IMR-90 (cell line): ENCODE results near the gene NUP153. TPM values are rescaled to one million over a fixed set of nuclear protein-coding genes. Genes with fewer than 3 reads are reported as not detected.

Experiments used
- ATAC-seq: fragments of 200-7000 bp; cut with Tn5 transposase; 2 replicates; pipeline ENCODE4 v1.9.1; 2020; ENCODE audit warnings: low read depth, mild to moderate bottlenecking, moderate library complexity
- BruUV-seq: library from RNA; stranded (reverse); fragments of 400-500 nt; replicated peaks from 2 replicates; lab custom pipeline; 2021; lab: Mats Ljungman, UMichigan
- CTCF ChIA-PET: fragments of 300-600 bp; formaldehyde crosslinking; extraction: SDS; loops from one replicate; lab custom pipeline; 2021; ENCODE audit warnings: antibody characterized with exemption; lab: Yijun Ruan, JAX
- POLR2A ChIA-PET: fragments of 300-600 bp; sonication (Branson Sonifier 250); formaldehyde crosslinking; loops from one replicate; lab custom pipeline; 2022; ENCODE audit warnings: antibody characterized with exemption; ENCODE audit not compliant: unreplicated experiment; lab: Charles Lee
- DNase-seq: peaks from one replicate; pipeline ENCODE4 v3.0.0; 2013
- H2AFZ ChIP-seq: replicated peaks from 2 replicates; pipeline ENCODE3; 2013; ENCODE audit warnings: low read length, mild to moderate bottlenecking; ENCODE audit not compliant: poor library complexity
- H2AK5ac ChIP-seq: 2 replicates; pipeline ENCODE4 v1.6.1; 2013; ENCODE audit warnings: low read depth, low read length, inconsistent platforms
- H2AK9ac ChIP-seq: replicated peaks from 2 replicates; pipeline ENCODE3; 2013; ENCODE audit warnings: mild to moderate bottlenecking, low read depth, low read length, moderate library complexity; ENCODE audit not compliant: poor library complexity
- H2BK120ac ChIP-seq: 2 replicates; pipeline ENCODE4 v1.6.1; 2013; ENCODE audit warnings: low read depth, low read length, inconsistent platforms
- H2BK15ac ChIP-seq: 3 replicates; pipeline ENCODE4 v1.6.1; 2013; ENCODE audit warnings: low read depth, low read length, inconsistent platforms
- H2BK20ac ChIP-seq: 2 replicates; pipeline ENCODE4 v1.6.1; 2013; ENCODE audit warnings: low read depth, mild to moderate bottlenecking, inconsistent platforms, low read length, moderate library complexity
- H2BK5ac ChIP-seq: 2 replicates; pipeline ENCODE4 v1.6.1; 2013; ENCODE audit warnings: mild to moderate bottlenecking, low read depth, low read length, inconsistent platforms; ENCODE audit not compliant: poor library complexity, severe bottlenecking
- H3K14ac ChIP-seq: replicated peaks from 2 replicates; pipeline ENCODE4 v1.6.1; 2013; ENCODE audit warnings: low read depth, low read length, inconsistent platforms
- H3K18ac ChIP-seq: 2 replicates; pipeline ENCODE4 v1.6.1; 2013; ENCODE audit warnings: low read depth, low read length, control low read depth
- H3K23ac ChIP-seq: 2 replicates; pipeline ENCODE4 v1.6.1; 2013; ENCODE audit warnings: low read depth, low read length, inconsistent platforms
- H3K27ac ChIP-seq: 2 replicates; pipeline ENCODE4 v1.5.1; 2013; ENCODE audit warnings: mild to moderate bottlenecking, control low read depth, low read length; ENCODE audit not compliant: insufficient read depth
- H3K27me3 ChIP-seq: 2 replicates; pipeline ENCODE4 v1.6.1; 2013; ENCODE audit warnings: low read length; ENCODE audit not compliant: control insufficient read depth, insufficient read depth
- H3K36me3 ChIP-seq: 2 replicates; pipeline ENCODE4 v1.6.1; 2013; ENCODE audit warnings: low read length, mixed read lengths; ENCODE audit not compliant: control insufficient read depth, insufficient read depth
- H3K4ac ChIP-seq: 2 replicates; pipeline ENCODE4 v1.6.1; 2013; ENCODE audit warnings: low read depth, low read length, inconsistent platforms
- H3K4me1 ChIP-seq: 2 replicates; pipeline ENCODE4 v1.6.1; 2013; ENCODE audit warnings: low read length, mixed read lengths; ENCODE audit not compliant: control insufficient read depth, insufficient read depth
- H3K4me2 ChIP-seq: 2 replicates; pipeline ENCODE4 v1.6.1; 2013; ENCODE audit warnings: low read depth, mild to moderate bottlenecking, control low read depth, low read length, moderate library complexity
- H3K4me3 ChIP-seq: 2 replicates; pipeline ENCODE4 v1.5.1; 2013; ENCODE audit warnings: low read depth, mild to moderate bottlenecking, control low read depth, low read length, moderate library complexity; ENCODE audit not compliant: insufficient read depth
- H3K56ac ChIP-seq: 2 replicates; pipeline ENCODE4 v1.6.1; 2013; ENCODE audit warnings: low read length, inconsistent platforms; ENCODE audit not compliant: insufficient read depth; ENCODE audit errors: extremely low read depth
- H3K79me1 ChIP-seq, 2 experiments: 2 replicates each; pipeline ENCODE4 v1.6.1; 2013; ENCODE audit warnings: low read length in 2 of 2, inconsistent platforms in 1 of 2, low read depth in 1 of 2
- H3K9ac ChIP-seq: 2 replicates; pipeline ENCODE4 v1.6.1; 2013; ENCODE audit warnings: low read depth, low read length, control low read depth
- H3K9me1 ChIP-seq: 2 replicates; pipeline ENCODE4 v1.6.1; 2013; ENCODE audit warnings: low read length, inconsistent platforms; ENCODE audit not compliant: insufficient read depth
- H3K9me3 ChIP-seq: 2 replicates; pipeline ENCODE4 v1.6.1; 2013; ENCODE audit warnings: low read length; ENCODE audit not compliant: control insufficient read depth, insufficient read depth
- H4K20me1 ChIP-seq: 2 replicates; pipeline ENCODE4 v1.6.1; 2013; ENCODE audit warnings: low read length, inconsistent platforms; ENCODE audit not compliant: insufficient read depth
- H4K5ac ChIP-seq: 2 replicates; pipeline ENCODE4 v1.6.1; 2013; ENCODE audit warnings: mild to moderate bottlenecking, low read depth, low read length, control low read depth
- H4K8ac ChIP-seq, 2 experiments: 2 replicates each; pipeline ENCODE4 v1.6.1; 2013; ENCODE audit warnings: low read depth in 2 of 2, low read length in 2 of 2, control low read depth in 1 of 2, inconsistent platforms in 1 of 2
- H4K91ac ChIP-seq: 2 replicates; pipeline ENCODE4 v1.6.1; 2013; ENCODE audit warnings: low read depth, low read length, inconsistent platforms; ENCODE audit not compliant: insufficient read depth
- BHLHE40 ChIP-seq: fragments of 150-350 bp; IDR thresholded peaks from 2 replicates; pipeline ENCODE4 v1.6.1; 2016; ENCODE audit warnings: mild to moderate bottlenecking, low read depth, low read length
- CEBPB ChIP-seq: IDR thresholded peaks from 2 replicates; pipeline ENCODE4 v1.6.1; 2012; ENCODE audit warnings: low read depth, low read length, improper control_type of control experiment
- CHD1 ChIP-seq: IDR thresholded peaks from 2 replicates; pipeline ENCODE4 v1.6.1; 2012; ENCODE audit warnings: low read depth, low read length, improper control_type of control experiment
- CTCF ChIP-seq: conservative IDR thresholded peaks from 2 replicates; pipeline ENCODE4 v1.5.1; 2012; ENCODE audit warnings: mild to moderate bottlenecking, low read depth, low read length, improper control_type of control experiment
- ELK1 ChIP-seq: fragments of 150-350 bp; IDR thresholded peaks from 2 replicates; pipeline ENCODE4 v1.6.1; 2016; ENCODE audit warnings: low read depth, mild to moderate bottlenecking, low read length, moderate library complexity, borderline replicate concordance
- FOS ChIP-seq: fragments of 150-350 bp; IDR thresholded peaks from 2 replicates; pipeline ENCODE4 v1.6.1; 2016; ENCODE audit warnings: low read depth, low read length
- MAFK ChIP-seq: IDR thresholded peaks from 2 replicates; pipeline ENCODE4 v1.6.1; 2012; ENCODE audit warnings: low read depth, low read length, improper control_type of control experiment
- MAZ ChIP-seq: IDR thresholded peaks from 2 replicates; pipeline ENCODE4 v1.6.1; 2012; ENCODE audit warnings: low read depth, mild to moderate bottlenecking, low read length, improper control_type of control experiment, moderate library complexity, borderline replicate concordance
- MXI1 ChIP-seq: IDR thresholded peaks from 2 replicates; pipeline ENCODE4 v1.6.1; 2012; ENCODE audit warnings: low read depth, mild to moderate bottlenecking, low read length, moderate library complexity, borderline replicate concordance
- NFE2L2 ChIP-seq: fragments of 150-350 bp; IDR thresholded peaks from 2 replicates; pipeline ENCODE4 v1.6.1; 2016; ENCODE audit warnings: low read depth, mild to moderate bottlenecking, low read length
- POLR2A ChIP-seq: IDR thresholded peaks from 2 replicates; pipeline ENCODE4 v1.6.1; 2012; ENCODE audit warnings: mild to moderate bottlenecking, low read depth, low read length
- RAD21 ChIP-seq: IDR thresholded peaks from 2 replicates; pipeline ENCODE4 v1.6.1; 2012; ENCODE audit warnings: low read length, improper control_type of control experiment
- RCOR1 ChIP-seq: IDR thresholded peaks from 2 replicates; pipeline ENCODE4 v1.6.1; 2012; ENCODE audit warnings: mild to moderate bottlenecking, low read length, improper control_type of control experiment; ENCODE audit not compliant: insufficient replicate concordance
- RFX5 ChIP-seq: IDR thresholded peaks from 2 replicates; pipeline ENCODE4 v1.8.0; 2012; ENCODE audit warnings: low read depth, mild to moderate bottlenecking, low read length, moderate library complexity
- SMC3 ChIP-seq: fragments of 150-350 bp; IDR thresholded peaks from 2 replicates; pipeline ENCODE4 v1.6.1; 2016; ENCODE audit warnings: low read depth, mild to moderate bottlenecking, antibody characterized with exemption, low read length, moderate library complexity
- USF2 ChIP-seq: fragments of 150-350 bp; IDR thresholded peaks from 2 replicates; pipeline ENCODE4 v1.6.1; 2017; ENCODE audit warnings: mild to moderate bottlenecking, antibody characterized with exemption, low read length, low read depth
- WGBS, 2 experiments: methylation state at CpG; one replicate each; pipeline versions ENCODE4 v1.1.5 to v1.1.7; 2013; ENCODE audit warnings: missing lambda C conversion rate in 2 of 2; ENCODE audit not compliant: insufficient read length in 1 of 2; ENCODE audit errors: extremely low coverage in 2 of 2; 5-methylcytosine and 5-hydroxymethylcytosine counted together
- dilution Hi-C: fragments of 300-500 bp; cut with HindIII; formaldehyde crosslinking; loops from one replicate; pipeline ENCODE4 v1.14.3; 2018; ENCODE audit warnings: low sequenced_read_pairs; ENCODE audit not compliant: unreplicated experiment
- in situ Hi-C: fragments of 300-500 bp; cut with MboI; formaldehyde crosslinking; loops from 3 replicates; pipeline ENCODE4 v1.14.3; 2019; ENCODE audit warnings: low sequenced_read_pairs, inconsistent platforms, mixed read lengths
- intact Hi-C: fragments of 100-400 bp; cut with micrococcal nuclease; formaldehyde crosslinking; loops from 2 replicates; pipeline ENCODE4 v1.10.0; 2022
- polyA plus RNA-seq, 3 experiments: library from polyadenylated mRNA; depleted of rRNA; stranded (reverse); fragments of >200 nt; gene quantifications; 2 replicates each; pipeline ENCODE4 v1.2.3, GENCODE V29; 2012; ENCODE audit warnings: low replicate concordance in 1 of 3
- total RNA-seq: library from RNA; depleted of rRNA; stranded (reverse); fragments of >200 nt; gene quantifications from 2 replicates; pipeline ENCODE4 v1.2.3, GENCODE V29; 2012

The NUP153 gene
- total and polyA plus RNA-seq, 2 of the 4 experiments (the other 2 are of a cell fraction), result 17.2 to 39.4 TPM

- Histone ChIP-seq H3K4me2 (no peak overlapping the region), H3K4me1 (peaks cover 1% of the 10 kb centered on the region; the same call in 1 of the 2 replicates), H3K36me3 (peaks cover 16% of the 10 kb centered on the region), H3K14ac (no peak overlapping the region), H3K4ac (no peak overlapping the region), H2BK15ac (no peak overlapping the region), H3K9me3 (no peaks in the 10 kb centered on the region), H3K23ac (no peak overlapping the region), H3K18ac (no peak overlapping the region), H2AFZ (no peak overlapping the region), H2BK5ac (no peak overlapping the region), H3K27me3 (no peaks in the 10 kb centered on the region), H3K4me3 (no peak overlapping the region), H3K56ac (no peak overlapping the region), H3K9me1 (0 out of 2 replicates have a peak, but pooled peaks cover 4% of the 10 kb centered on the region), H3K27ac (no peak overlapping the region), H2BK20ac (no peak overlapping the region), H4K20me1 (peaks cover 59% of the 10 kb centered on the region), H3K9ac (no peak overlapping the region), H2BK120ac (no peak overlapping the region), H4K91ac (no peak overlapping the region), H2AK5ac (no peak overlapping the region), H2AK9ac (no peak overlapping the region), H4K5ac (no peak overlapping the region), H4K8ac (no peak overlapping the region), H3K79me1 (peaks cover 37 to 55% of the 10 kb centered on the region in 2 experiments)
- BruUV-seq, result no TSS peak
- DNase-seq (no peak), ATAC-seq (no peak; the same call in 1 of the 2 replicates)
- POLR2A ChIA-PET, result no interaction called here
- dilution Hi-C loops (no loop called here), intact Hi-C loops (no loop called here), in situ Hi-C loops (no loop called here)
- CTCF ChIA-PET, result no interaction called here
- no CpG with 5 or more reads among the region's 1 CpG for WGBS, 2 experiments
- TF ChIP-seq MXI1 (no peak), FOS (no peak), NFE2L2 (no peak), MAZ (no peak), CTCF (no peak), ELK1 (no peak), POLR2A (no peak), CHD1 (no peak), SMC3 (no peak), RCOR1 (no peak), CEBPB (no peak), RFX5 (no peak), BHLHE40 (no peak), USF2 (no peak), MAFK (no peak), RAD21 (no peak)
Measured at GRCh38 chr6:17684134-17684533, 22.6 kb downstream of the NUP153 start.
